Coronary artery (tissue), 2 donors: ENCODE data around the gene RYR3.
A peak's percentile ranks its signal among the peaks of the same experiment; 100 is the strongest.

Experiments
- DNase-seq: peaks from one replicate; pipeline ENCODE4 v3.0.0-alpha.2; 2017; ENCODE audit warnings: low spot score
- H3K27ac ChIP-seq, 2 donors: fragments of 200-600 bp; sonication (generic); one replicate each; pipeline ENCODE4 v1.5.1; 2016 to 2019
- H3K4me3 ChIP-seq: fragments of 200-600 bp; sonication (generic); 2 replicates; pipeline ENCODE4 v1.5.1; 2016; ENCODE audit warnings: mild to moderate bottlenecking, moderate library complexity
- TF ChIP-seq, protein P1 (sequence below): fragments of 200-600 bp; sonication (generic); IDR thresholded peaks from one replicate; pipeline ENCODE4 v1.5.1; 2019; ENCODE audit warnings: antibody characterized with exemption

The RYR3 gene

DNA sequence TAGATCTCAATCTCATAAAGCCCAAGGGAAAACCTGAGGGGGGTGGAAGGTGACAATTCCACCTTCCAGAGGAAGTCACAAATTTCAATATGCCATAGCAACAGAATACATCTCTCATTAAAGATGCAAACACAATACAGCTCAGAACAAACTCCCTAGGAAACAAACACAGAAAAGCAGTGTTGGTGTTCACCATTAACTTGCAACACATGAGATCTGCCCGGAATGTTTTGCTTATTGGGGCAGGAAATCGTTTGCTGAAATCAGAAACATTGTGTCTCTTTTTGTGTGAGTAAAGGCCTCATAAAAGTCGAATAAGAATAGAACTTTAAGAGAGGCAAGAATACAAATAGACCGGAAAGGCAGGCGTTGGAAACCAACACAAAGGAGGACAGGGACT is 5.8 kb upstream of the RYR3 start:
- Histone ChIP-seq H3K27ac (no peak overlapping the region), H3K4me3 (no peak overlapping the region)
- no peak for DNase-seq
- TF ChIP-seq, protein P1, sequence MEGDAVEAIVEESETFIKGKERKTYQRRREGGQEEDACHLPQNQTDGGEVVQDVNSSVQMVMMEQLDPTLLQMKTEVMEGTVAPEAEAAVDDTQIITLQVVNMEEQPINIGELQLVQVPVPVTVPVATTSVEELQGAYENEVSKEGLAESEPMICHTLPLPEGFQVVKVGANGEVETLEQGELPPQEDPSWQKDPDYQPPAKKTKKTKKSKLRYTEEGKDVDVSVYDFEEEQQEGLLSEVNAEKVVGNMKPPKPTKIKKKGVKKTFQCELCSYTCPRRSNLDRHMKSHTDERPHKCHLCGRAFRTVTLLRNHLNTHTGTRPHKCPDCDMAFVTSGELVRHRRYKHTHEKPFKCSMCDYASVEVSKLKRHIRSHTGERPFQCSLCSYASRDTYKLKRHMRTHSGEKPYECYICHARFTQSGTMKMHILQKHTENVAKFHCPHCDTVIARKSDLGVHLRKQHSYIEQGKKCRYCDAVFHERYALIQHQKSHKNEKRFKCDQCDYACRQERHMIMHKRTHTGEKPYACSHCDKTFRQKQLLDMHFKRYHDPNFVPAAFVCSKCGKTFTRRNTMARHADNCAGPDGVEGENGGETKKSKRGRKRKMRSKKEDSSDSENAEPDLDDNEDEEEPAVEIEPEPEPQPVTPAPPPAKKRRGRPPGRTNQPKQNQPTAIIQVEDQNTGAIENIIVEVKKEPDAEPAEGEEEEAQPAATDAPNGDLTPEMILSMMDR = no peak

DNA sequence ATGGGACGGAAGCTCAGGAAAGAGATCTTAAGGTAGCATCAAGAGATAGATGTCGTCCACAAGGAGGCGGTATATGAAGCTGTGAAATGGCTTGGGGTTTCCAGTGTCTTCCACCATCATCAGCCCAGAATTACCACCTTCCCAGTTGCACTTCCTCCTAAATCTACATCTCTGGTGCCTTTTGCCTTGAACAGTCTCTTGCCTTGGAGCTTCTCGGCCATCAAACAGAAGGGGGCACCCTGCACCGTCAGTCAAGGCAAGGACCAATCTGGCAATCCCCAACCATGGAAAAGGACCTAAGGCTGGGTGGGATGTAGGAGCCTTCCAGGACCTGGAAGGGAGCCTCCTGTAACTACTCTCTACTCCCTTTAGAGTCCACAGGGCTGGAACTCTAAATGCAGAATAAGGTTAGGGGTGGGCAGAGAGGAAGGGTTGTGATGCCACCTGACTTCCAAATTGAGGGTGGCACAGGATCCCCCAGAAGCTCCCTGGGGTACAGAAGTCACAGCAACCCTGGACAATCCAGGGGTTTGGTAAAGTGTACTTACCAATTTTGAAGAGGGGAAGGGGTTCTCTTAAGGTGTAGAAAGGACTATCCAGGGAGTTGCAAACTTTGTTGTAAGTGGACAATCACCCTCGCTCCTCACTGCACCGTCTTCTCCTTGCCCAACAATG is 1.0 kb upstream of the RYR3 start:
- DNase-seq = no peak
- Histone ChIP-seq H3K27ac (no peak overlapping the region), H3K4me3 (no peak overlapping the region)
- TF ChIP-seq, protein P1 = no peak

DNA sequence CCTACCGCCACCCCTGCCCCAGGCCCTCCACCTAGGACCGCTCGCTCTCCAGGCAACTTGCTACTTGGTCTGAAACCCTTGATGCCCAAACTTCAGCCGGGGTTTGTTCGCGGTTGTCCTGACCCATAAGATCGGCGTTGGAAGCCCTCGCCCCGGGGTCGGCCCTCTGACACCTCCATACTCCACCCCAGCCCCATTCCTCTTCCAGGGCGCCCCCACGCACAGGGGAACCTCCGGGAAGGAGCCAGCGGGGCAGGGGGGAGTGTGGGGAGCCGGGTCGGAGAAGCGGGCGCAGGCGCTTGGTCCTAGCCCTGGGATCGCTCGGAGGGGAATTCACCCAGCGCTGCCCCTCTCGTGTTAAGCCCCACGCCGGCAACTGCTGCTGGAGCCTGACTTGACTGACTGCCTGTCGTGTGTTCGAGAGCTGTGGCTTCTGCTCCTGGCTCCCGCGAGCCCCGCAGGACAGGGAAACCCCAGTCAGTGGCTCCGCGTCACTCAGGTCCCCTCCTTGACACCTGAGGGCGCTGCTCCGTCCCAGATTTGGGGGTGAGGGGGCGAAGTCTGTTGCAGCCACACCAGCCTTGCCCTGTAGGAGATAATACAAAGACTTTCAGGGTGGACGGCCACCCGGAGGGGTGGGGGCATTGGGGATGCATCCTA is 675 bp downstream of the RYR3 start:
- H3K27ac ChIP-seq = peak overlapping the region in 1 of 2 donors; percentile 11
- TF ChIP-seq, protein P1 = no peak
- H3K4me3 ChIP-seq = peak overlapping the region; percentile 73
- DNase-seq = no peak

DNA sequence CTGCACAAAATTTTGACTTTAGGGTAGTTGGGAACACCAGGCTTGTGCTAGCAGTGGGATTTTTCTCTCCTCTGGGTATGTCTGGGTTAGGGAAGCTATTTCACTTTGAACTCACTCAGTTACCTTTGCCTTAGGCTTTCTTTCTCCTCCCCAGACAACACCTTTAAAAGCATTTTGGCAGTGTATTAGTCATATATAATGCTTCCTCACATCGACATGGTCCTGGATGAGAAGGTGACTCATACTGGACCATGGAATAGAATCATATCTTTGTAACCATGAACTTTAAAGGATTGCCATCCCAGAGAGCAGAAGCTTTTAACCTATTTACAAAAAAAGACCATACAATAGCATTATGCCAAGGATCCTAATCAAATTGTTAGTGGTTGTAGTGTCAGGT is 2.7 kb downstream of the RYR3 start:
- TF ChIP-seq, protein P1 = no peak
- Histone ChIP-seq H3K27ac (no peak overlapping the region), H3K4me3 (no peak overlapping the region)
- no peak for DNase-seq

DNA sequence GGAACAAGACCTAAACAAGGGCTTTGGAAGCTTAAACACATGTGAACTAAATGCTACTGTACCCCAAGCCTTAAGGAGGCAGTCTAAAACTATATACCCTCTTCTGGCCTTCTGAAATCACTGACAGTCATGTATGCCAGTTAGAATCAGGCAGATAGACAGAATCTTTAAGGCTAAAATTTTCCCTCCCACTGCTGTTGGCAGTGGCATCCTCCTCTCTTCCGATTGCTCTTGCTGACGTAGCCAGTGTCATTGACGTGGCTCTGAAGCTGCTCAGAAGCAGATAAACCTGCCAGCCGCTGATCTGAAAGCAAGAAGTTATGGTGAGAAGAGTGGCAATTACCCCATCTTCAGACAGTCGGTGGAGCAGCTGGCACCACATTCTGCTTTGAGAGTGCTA is 3.3 kb downstream of the RYR3 start:
- TF ChIP-seq, protein P1 = no peak
- no peak overlapping the region for H3K27ac ChIP-seq
- no peak overlapping the region for H3K4me3 ChIP-seq
- no peak for DNase-seq

DNA sequence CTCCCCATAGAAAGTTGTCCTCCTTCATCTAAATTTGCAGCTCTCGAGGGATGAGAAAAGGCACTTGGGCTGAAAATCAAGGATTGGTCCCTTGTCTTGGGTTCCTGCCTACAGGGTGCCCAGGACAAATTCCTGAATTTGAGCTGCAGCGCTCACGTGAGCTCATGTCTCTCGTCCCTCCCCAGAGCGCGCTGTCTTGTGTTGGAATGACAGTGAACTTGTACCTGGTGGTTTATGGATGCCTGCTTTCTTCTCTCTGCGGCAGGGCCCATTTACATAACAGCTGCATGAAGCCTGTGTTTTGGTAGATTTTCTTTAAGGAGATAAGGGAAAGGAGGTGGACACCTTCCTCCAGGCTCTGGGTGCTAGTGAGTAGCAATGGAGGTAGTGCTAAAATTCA is 4.3 kb downstream of the RYR3 start:
- no peak overlapping the region for H3K27ac ChIP-seq
- no peak for DNase-seq
- TF ChIP-seq, protein P1 = no peak
- H3K4me3 ChIP-seq = no peak overlapping the region

DNA sequence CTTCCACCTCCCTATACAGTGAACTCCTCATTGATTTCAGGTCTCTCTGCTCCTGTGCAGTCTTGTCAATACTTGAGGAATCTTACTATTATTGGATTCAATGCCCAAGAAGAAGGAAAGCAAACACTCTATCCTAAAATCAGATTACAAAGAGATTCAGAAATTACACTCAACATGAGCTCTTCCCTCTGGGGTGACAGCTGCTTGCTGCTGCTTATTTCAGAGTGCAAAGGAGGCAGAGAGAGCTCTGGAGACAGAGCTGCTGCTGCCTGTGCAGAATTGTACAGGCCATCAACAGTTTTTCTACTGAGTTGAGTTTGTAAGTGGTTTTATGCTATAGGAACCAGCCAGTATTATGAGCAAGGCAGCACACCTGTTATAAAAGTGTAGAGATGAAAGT is 7.1 kb downstream of the RYR3 start:
- no peak for DNase-seq
- TF ChIP-seq, protein P1 = no peak
- H3K27ac ChIP-seq = no peak overlapping the region
- H3K4me3 ChIP-seq = no peak overlapping the region
